Activated CD4-positive, alpha-beta memory T cell treated with anti-CD3 and anti-CD28 coated beads, Interleukin-2, amount 10 ng/mL, durations not matched to agents 7 days and 5 days (primary cell): ENCODE data around the gene DISP3. TPM values are rescaled to one million over a fixed set of nuclear protein-coding genes. Genes with fewer than 3 reads are reported as not detected.

Experiments
- CTCF ChIA-PET: fragments of 350-600 bp; sonication (Branson Sonifier 250); formaldehyde crosslinking; loops from one replicate; lab custom pipeline; 2021; ENCODE audit warnings: antibody characterized with exemption, inconsistent platforms; lab: Charles Lee
- POLR2A ChIA-PET: fragments of 350-600 bp; sonication (Branson Sonifier 250); formaldehyde crosslinking; loops from one replicate; lab custom pipeline; 2021; ENCODE audit warnings: antibody characterized with exemption; lab: Charles Lee
- DNase-seq: peaks from one replicate; pipeline ENCODE4 v3.0.0-alpha.2; 2020
- H3K27ac Mint-ChIP-seq: one replicate; pipeline ENCODE4 v1.8.0; 2021; ENCODE audit warnings: mild to moderate bottlenecking, mixed read lengths
- H3K27me3 Mint-ChIP-seq: one replicate; pipeline ENCODE4 v1.8.0; 2021; ENCODE audit warnings: mixed read lengths
- H3K36me3 Mint-ChIP-seq: one replicate; pipeline ENCODE4 v1.8.0; 2021; ENCODE audit warnings: low read depth, mixed read lengths
- H3K4me1 Mint-ChIP-seq: one replicate; pipeline ENCODE4 v1.8.0; 2021; ENCODE audit warnings: mixed read lengths
- H3K4me3 Mint-ChIP-seq: one replicate; pipeline ENCODE4 v1.8.0; 2021; ENCODE audit warnings: mild to moderate bottlenecking, mixed read lengths
- H3K9me3 Mint-ChIP-seq: one replicate; pipeline ENCODE4 v1.8.0; 2021; ENCODE audit warnings: mixed read lengths
- total RNA-seq, 2 experiments: library from RNA; stranded (reverse); gene quantifications; one replicate each; pipeline ENCODE4 v1.2.3, GENCODE V29; 2021

The DISP3 gene
- total RNA-seq, 2 experiments from 2014 or later = 0.18 to 0.38 TPM

GRCh38 chr1:11470912-11471311, 8.0 kb upstream of the DISP3 start:
- POLR2A ChIA-PET = no interaction called here
- DNase-seq = no peak
- Mint-ChIP-seq H3K4me1 (no peaks in the 10 kb centered on the region), H3K36me3 (no peaks in the 10 kb centered on the region), H3K27ac (no peak overlapping the region), H3K27me3 (peaks cover 11% of the 10 kb centered on the region), H3K9me3 (no peaks in the 10 kb centered on the region), H3K4me3 (no peak overlapping the region)
- CTCF ChIA-PET = no interaction called here

GRCh38 chr1:11471473-11471872, 7.5 kb upstream of the DISP3 start:
- Mint-ChIP-seq H3K27me3 (peaks cover 13% of the 10 kb centered on the region), H3K27ac (no peak overlapping the region), H3K36me3 (no peaks in the 10 kb centered on the region), H3K9me3 (no peaks in the 10 kb centered on the region), H3K4me3 (no peak overlapping the region), H3K4me1 (no peaks in the 10 kb centered on the region)
- CTCF ChIA-PET = no interaction called here
- no peak for DNase-seq
- POLR2A ChIA-PET = no interaction called here

DNA sequence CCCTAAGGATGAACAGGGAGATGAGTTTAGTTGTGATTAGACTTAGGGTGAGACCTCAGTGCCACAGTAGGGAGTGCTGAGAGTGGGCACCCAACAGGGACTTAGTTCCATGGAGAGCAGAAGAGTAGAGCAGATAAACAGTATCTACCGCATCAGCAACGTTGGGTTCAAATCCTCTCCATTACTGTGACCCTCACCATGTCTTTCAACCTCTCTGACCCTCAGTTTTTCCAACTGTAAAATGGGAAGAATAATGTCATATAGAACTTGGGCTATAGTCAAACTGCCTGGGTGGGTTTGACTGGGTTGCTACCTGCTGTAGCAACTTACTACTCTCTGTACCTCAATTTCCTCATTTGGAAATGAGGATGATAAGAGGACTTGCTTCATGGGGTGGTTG, 6.7 kb upstream of the DISP3 start:
- Mint-ChIP-seq H3K4me3 (no peak overlapping the region), H3K4me1 (no peaks in the 10 kb centered on the region)
- CTCF ChIA-PET = no interaction called here

GRCh38 chr1:11472741-11473140, 6.2 kb upstream of the DISP3 start:
- ChIA-PET CTCF (no interaction called here), POLR2A (no interaction called here)
- Mint-ChIP-seq H3K4me3 (no peak overlapping the region), H3K4me1 (peaks cover 1% of the 10 kb centered on the region), H3K9me3 (no peaks in the 10 kb centered on the region), H3K36me3 (no peaks in the 10 kb centered on the region), H3K27me3 (peaks cover 21% of the 10 kb centered on the region), H3K27ac (no peak overlapping the region)
- DNase-seq = no peak

More for the DNA sequence above, 6.7 kb upstream of the DISP3 start:
- no peaks in the 10 kb centered on the region for H3K9me3 Mint-ChIP-seq
- no peaks in the 10 kb centered on the region for H3K36me3 Mint-ChIP-seq
- no peak overlapping the region for H3K27ac Mint-ChIP-seq
- peaks cover 17% of the 10 kb centered on the region for H3K27me3 Mint-ChIP-seq
- POLR2A ChIA-PET = no interaction called here
- DNase-seq = no peak

GRCh38 chr1:11473491-11474034, 5.4 kb upstream of the DISP3 start:
- ChIA-PET POLR2A (no interaction called here), CTCF (no interaction called here)
- H3K36me3 Mint-ChIP-seq = no peaks in the 10 kb centered on the region
- no peaks in the 10 kb centered on the region for H3K9me3 Mint-ChIP-seq
- H3K27me3 Mint-ChIP-seq = peaks cover 29% of the 10 kb centered on the region
- H3K4me3 Mint-ChIP-seq = no peak overlapping the region
- H3K4me1 Mint-ChIP-seq = peaks cover 5% of the 10 kb centered on the region
- DNase-seq = peak; percentile 30
- no peak overlapping the region for H3K27ac Mint-ChIP-seq

DNA sequence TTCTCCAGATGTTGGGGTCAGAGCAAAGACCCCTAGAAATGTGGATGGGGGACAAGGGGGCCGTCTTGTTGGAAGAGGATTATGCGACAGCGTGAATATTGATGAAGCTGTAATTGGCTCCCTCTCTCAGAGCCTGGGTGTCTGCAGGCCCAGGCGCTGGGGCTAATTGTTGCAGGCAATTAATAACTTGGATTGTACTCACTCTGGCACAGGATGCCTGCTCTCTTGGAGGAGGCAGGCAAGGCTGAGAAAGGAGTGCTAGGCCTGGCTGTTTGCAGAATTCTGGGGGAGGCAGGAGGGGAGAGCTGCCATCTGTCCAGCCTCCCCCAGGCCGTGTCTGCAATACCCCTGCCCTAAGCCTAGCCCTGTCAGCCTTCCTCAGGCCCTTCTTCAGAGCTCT, 4.1 kb upstream of the DISP3 start:
- H3K27me3 Mint-ChIP-seq = peaks cover 32% of the 10 kb centered on the region
- H3K4me1 Mint-ChIP-seq = peaks cover 5% of the 10 kb centered on the region
- H3K27ac Mint-ChIP-seq = no peak overlapping the region
- H3K9me3 Mint-ChIP-seq = no peaks in the 10 kb centered on the region
- H3K4me3 Mint-ChIP-seq = no peak overlapping the region
- no peak for DNase-seq
- H3K36me3 Mint-ChIP-seq = no peaks in the 10 kb centered on the region
- POLR2A ChIA-PET = no interaction called here
- CTCF ChIA-PET = interaction anchor here (0.6 kb wide), 1 partner anchor 235 kb away, joined by 4 read pairs; no protein-coding TSS in a partner anchor

DNA sequence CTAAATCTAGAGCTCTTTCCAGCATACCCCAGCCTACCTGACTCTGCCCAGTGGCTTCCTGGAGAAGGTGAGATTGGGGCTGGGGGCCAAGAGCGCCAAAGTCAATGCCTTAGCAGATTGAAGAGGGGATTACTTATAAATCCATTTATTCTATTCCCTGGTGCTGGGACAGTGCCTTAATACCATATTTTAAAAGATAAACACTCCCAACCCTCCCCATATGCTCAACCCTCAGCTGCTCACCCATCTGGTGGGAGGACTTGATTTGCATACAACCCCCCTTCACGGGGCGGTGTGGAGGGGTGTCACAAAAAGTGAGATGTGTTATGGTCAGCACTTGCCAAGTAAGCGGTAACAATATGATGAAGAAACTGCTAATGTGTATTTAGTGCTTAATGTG, 3.2 kb upstream of the DISP3 start:
- H3K36me3 Mint-ChIP-seq = no peaks in the 10 kb centered on the region
- ChIA-PET CTCF (interaction anchor here (1.7 kb wide), 1 partner anchor 438 kb away, joined by 4 read pairs; no protein-coding TSS in a partner anchor), POLR2A (no interaction called here)
- H3K4me1 Mint-ChIP-seq = peaks cover 10% of the 10 kb centered on the region
- DNase-seq = no peak
- no peak overlapping the region for H3K27ac Mint-ChIP-seq
- no peak overlapping the region for H3K4me3 Mint-ChIP-seq
- peaks cover 39% of the 10 kb centered on the region for H3K27me3 Mint-ChIP-seq
- no peaks in the 10 kb centered on the region for H3K9me3 Mint-ChIP-seq

DNA sequence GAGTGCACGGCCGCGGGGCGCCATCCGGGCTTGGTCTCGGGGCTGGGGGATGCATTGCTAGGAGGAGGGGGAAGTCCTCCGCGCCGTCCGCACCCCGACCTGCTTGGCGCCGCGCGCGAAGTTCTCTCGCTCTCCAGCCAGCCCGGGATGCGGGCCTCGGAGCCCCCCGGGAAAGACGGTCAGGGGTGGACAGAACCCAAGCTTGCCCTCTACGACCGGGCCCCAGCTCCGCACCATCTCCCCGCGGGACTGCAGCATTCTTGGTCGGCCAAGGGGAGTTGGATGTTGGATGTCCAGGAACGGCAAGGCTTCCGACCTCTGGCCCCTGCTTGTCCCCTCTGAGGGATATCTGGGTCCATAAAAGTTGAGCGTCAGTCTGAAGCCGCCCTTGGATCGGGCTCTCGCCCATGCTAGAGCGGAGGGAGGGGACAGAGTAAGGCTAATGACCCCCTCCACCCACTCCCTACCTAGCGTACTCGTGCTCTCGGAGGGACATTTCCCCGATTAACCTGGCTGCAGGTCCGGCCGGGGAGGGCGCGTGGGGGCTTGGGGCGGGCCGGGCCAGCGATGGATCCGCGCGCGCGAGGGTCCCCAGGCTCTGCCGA, 522 bp downstream of the DISP3 start:
- CTCF ChIA-PET = interaction anchor here (0.6 to 1.4 kb wide), 5 partner anchors 155 to 441 kb away, joined by 3 to 4 read pairs (median 3); partner anchors contain the start of gene FBXO6
- Mint-ChIP-seq H3K27ac (no peak overlapping the region), H3K4me1 (peaks cover 13% of the 10 kb centered on the region), H3K4me3 (peak overlapping the region; percentile 47), H3K9me3 (no peaks in the 10 kb centered on the region), H3K36me3 (no peaks in the 10 kb centered on the region), H3K27me3 (peaks cover 46% of the 10 kb centered on the region)
- DNase-seq = no peak
- POLR2A ChIA-PET = no interaction called here

DNA sequence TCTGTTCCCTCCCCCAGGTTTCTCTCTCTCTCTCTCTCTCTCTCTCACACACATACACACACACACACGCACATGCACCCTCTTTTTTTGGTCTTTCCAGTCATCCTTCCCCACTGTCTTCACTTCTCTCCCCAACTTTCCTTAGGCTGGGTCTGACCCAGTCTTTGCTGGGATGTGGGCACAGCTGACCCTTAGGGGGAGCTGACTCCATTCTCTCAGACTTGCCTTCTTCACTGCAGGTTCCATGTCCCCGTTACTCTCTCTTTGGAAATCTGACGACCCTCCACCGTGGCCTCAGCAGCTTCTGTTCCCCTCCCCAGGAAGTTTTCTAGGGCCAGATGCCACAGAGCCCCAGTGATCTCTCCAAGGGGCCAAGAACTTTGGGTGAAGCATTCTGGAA, 2.1 kb downstream of the DISP3 start:
- no peaks in the 10 kb centered on the region for H3K36me3 Mint-ChIP-seq
- peaks cover 43% of the 10 kb centered on the region for H3K27me3 Mint-ChIP-seq
- no peak overlapping the region for H3K4me3 Mint-ChIP-seq
- POLR2A ChIA-PET = interaction anchor here (0.6 kb wide), 1 partner anchor 211 kb away, joined by 3 read pairs; no protein-coding TSS in a partner anchor
- DNase-seq = no peak
- CTCF ChIA-PET = no interaction called here
- H3K27ac Mint-ChIP-seq = no peak overlapping the region
- peaks cover 13% of the 10 kb centered on the region for H3K4me1 Mint-ChIP-seq
- H3K9me3 Mint-ChIP-seq = no peaks in the 10 kb centered on the region

DNA sequence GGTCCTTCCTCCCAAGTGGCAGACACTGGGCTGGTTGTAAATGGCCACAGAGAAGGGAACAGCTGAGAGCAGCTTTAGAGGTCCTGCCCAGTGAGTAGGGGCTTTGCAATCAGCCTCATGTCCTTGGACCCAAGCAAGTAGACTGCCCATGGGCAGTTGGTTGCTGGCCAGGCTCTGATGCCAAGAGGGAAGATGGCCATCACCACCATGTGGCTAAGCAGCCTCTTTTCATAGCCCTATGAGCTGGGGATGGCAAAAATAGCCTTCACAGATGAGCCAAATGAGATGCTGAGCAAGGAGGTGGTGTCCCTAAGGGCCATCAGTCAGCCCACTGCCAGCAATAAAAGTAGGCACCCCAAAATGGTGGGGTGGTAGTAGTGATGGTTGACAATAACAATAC, 3.2 kb downstream of the DISP3 start:
- DNase-seq = no peak
- ChIA-PET CTCF (no interaction called here), POLR2A (no interaction called here)
- Mint-ChIP-seq H3K36me3 (no peaks in the 10 kb centered on the region), H3K27ac (no peak overlapping the region), H3K9me3 (no peaks in the 10 kb centered on the region), H3K4me1 (peaks cover 13% of the 10 kb centered on the region), H3K4me3 (no peak overlapping the region), H3K27me3 (peaks cover 39% of the 10 kb centered on the region)

DNA sequence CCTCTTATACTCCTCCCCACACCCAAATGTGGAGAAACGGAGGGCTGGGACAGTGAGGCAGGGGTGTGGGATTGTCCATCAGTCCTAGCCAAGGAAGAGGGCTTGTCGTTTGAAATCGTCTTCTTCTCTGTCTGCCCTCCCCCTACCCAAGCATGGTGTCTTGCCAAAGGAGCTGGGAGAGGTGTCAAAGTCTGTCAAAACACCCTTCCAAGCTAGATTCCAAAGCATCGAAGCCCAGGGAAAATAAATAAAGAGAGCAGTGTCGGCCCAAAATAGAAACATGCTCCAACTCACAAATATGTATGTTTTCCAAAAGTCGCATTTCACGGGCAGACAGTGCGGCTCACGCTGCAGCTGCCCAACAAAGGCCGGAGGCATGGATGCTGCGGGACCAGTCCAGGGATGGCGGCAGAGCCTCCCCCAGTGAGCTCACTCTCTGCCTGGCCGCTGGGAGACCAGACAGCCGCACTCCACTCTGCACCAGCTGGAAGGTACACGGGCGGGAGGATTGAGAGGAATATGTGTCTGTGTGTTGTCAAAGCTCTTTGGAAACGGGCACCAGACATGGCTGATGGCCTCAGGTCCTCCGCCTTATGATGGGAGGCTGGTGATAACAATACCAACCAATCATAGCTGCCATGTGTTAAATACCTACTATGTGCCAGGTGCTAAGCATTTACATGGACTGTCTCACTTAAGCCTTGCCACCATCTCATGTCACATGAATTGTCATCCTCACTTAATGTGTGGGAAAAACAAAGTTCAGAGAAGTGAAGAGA, 3.9 kb downstream of the DISP3 start:
- Mint-ChIP-seq H3K27me3 (peaks cover 33% of the 10 kb centered on the region), H3K4me3 (no peak overlapping the region), H3K27ac (no peak overlapping the region), H3K36me3 (no peaks in the 10 kb centered on the region), H3K4me1 (peaks cover 11% of the 10 kb centered on the region), H3K9me3 (no peaks in the 10 kb centered on the region)
- no peak for DNase-seq
- CTCF ChIA-PET = no interaction called here
- POLR2A ChIA-PET = no interaction called here

GRCh38 chr1:11483581-11484320, 4.8 kb downstream of the DISP3 start:
- Mint-ChIP-seq H3K4me3 (no peak overlapping the region), H3K9me3 (no peaks in the 10 kb centered on the region), H3K36me3 (no peaks in the 10 kb centered on the region), H3K4me1 (peaks cover 8% of the 10 kb centered on the region), H3K27ac (no peak overlapping the region), H3K27me3 (peaks cover 27% of the 10 kb centered on the region)
- CTCF ChIA-PET = no interaction called here
- no peak for DNase-seq
- POLR2A ChIA-PET = no interaction called here

DNA sequence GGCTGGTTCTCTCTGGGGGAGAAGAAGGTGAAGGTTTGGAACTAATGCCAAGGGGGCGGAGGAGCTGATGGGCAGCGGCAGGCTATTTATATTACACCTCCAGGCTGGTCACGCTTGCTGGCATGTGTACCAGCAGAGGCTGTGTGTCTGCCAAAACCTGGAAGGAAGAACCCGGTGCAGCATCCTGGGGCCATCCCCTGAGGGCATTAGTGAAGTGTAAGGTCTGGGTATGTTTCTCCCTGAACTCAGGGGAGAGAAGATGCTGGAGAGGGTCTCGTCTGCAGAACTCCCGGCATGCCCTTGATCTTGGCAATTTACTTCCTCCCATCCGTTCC, 5.3 kb downstream of the DISP3 start:
- Mint-ChIP-seq H3K27me3 (peaks cover 27% of the 10 kb centered on the region), H3K27ac (no peak overlapping the region), H3K4me1 (peaks cover 8% of the 10 kb centered on the region), H3K4me3 (no peak overlapping the region), H3K9me3 (no peaks in the 10 kb centered on the region), H3K36me3 (no peaks in the 10 kb centered on the region)
- CTCF ChIA-PET = no interaction called here
- POLR2A ChIA-PET = no interaction called here
- DNase-seq = no peak
